GM03348 (cell line): ENCODE measurements around the gene LRCH3.

Experiments
- DNase-seq: peaks from one replicate; pipeline ENCODE4 v3.0.0; 2012; ENCODE audit warnings: low spot score

LRCH3 gene

GRCh38 chr3:197791892-197792647 lies 1.0 kb downstream of the LRCH3 start:
- no peak for DNase-seq

GRCh38 chr3:197793247-197793646 lies 2.2 kb downstream of the LRCH3 start:
- DNase-seq = no peak

- no peak for DNase-seq
These were observed 3.1 kb downstream of the LRCH3 start for GRCh38 chr3:197794115-197794514.

DNA sequence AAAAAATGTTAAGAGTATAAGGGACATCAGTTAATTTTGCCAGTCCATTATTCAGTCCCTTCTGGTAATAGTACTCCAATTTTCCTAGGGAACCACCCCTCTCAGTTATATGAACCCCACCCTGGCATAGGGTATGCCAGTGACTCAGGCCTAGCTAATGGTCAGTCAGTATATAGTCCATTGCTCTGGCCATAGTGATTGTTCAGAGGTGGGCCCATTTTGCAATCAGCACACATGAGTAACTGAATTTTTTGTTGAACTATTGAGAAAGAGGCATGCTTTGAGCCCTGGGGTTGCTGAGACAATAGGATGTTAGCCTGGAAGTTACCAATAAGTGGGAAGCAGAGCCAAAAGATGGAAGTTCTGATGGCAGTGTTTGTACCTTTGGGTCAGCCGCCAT lies 4.1 kb downstream of the LRCH3 start:
- peak; percentile 64 for DNase-seq

DNA sequence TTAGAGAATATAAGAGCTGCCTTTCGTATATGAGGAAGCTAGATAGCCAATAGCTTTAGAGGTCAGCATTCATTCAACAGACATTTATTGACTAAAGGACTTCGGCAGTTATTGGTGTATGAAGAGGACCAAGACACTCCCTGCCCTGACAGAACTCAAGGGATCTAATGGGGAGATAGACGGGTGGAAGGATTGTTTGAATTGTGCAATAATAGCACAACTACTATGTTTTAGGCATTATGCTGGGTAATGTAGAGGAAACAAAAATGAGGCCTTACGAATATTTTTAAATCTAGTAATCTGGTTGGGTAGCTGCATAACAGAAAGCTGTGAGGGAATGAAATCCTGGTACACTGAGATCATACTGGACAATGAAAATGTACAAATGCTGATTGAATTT lies 5.0 kb downstream of the LRCH3 start:
- no peak for DNase-seq

- DNase-seq = no peak
These were observed 7.8 kb downstream of the LRCH3 start for GRCh38 chr3:197798863-197799262.

DNA sequence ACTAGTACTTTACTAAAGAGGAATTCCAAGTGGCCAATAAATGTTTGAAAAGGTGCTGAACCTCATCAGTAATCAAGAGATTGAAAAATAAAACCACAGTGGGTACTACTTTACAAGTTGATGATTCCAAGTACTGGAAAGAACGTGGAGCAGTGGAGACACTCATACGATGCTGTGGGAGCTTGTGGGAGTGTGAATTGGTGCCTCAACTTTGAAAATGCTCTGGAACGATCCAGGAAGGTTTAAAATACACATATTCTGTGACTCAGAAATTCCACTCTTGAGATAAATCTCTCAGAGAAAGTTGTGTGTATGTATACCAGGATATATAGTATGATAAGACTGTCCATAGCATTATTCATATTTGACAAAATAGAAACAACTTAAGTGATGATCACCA lies 9.3 kb downstream of the LRCH3 start:
- no peak for DNase-seq

DNA sequence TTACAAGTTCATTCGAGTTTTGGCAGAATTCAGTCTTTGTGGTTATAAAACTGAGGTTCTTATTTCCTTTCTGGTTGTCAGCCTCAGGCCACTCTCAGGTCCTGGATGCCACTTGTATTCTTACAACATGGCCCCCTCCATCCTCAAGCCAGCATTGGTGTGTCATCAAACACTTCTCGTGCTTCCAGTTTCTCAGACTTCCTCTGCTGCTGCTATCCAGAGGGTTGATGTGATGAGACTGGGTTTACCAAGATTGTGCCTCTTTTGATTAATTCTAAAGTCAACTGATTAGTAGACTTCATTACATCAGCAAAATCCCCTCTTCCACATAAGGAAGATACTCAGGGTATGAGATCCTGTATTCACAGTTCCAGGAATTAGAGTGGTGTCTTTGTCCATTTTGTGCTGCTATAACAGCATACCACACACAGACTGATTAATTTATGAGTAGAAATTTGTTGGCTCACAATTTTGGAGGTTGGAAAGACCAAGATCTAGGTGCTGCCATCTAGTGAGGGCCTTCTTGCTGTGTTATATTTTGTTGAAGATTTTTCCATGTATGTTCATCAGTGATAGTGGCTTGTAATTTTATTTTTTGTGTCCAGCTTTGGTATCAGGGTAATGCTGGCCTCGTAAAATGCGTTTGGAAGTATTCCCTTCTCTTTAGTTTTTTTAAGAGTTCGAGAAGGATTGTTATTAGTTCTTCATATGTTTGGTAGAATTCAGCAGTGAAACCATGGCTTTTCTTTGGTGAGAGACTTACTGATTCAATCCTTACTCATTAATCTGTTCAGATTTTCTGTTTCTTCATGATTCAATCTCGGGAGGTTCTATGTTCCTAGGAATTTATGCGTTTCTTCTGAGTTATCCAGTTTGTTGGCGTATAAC lies 11.1 kb downstream of the LRCH3 start:
- no peak for DNase-seq

DNA sequence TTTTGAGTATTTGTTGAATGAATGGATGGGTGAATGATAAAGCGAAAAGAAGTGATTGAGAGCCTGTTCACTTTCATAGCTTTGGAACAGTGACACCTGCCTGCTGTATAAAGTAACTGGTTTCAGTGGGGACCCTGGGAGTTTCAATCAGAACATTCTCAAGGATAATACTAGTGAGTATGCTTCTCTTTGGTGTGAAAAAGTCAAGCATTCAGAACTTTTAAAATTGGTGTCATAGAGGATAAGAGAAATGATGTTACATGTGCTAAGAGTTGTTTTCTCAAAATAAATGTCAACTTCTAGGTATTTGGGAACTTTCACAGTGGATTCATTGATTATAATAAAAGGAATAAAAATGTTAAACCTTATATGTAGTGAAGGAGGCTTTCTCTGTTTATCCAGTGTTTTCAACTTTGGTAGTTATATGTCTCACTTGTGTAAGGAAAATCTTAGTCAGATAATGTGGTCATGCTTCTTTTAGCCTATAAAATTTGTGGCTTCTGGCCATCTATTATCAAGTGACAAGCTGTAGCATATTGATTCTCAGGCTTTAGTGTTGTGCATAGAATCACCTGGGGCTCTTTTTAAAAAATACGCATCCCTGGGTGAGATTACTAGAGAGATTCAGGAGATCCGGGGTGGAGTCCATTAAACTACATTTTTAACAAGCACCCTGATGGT lies 11.9 kb downstream of the LRCH3 start:
- no peak for DNase-seq

DNA sequence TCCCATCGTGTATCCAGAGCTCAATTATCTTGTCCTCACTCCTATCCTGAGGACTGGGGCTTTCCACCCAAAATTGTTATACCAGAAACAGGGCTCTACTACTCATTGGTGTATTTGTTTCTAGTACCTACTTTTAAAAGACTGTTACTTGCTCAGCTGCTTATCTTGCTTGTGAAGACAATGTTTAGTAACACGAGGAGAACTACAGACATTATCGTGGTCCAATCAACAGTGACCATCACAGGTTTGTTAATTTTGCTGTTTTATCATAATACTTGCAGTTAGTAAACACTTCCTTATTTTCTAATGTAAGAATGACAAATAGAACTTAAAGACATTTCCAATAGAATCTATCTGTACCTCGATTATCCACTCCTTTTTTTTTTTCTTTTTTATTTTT lies 13.5 kb downstream of the LRCH3 start:
- DNase-seq = no peak

DNA sequence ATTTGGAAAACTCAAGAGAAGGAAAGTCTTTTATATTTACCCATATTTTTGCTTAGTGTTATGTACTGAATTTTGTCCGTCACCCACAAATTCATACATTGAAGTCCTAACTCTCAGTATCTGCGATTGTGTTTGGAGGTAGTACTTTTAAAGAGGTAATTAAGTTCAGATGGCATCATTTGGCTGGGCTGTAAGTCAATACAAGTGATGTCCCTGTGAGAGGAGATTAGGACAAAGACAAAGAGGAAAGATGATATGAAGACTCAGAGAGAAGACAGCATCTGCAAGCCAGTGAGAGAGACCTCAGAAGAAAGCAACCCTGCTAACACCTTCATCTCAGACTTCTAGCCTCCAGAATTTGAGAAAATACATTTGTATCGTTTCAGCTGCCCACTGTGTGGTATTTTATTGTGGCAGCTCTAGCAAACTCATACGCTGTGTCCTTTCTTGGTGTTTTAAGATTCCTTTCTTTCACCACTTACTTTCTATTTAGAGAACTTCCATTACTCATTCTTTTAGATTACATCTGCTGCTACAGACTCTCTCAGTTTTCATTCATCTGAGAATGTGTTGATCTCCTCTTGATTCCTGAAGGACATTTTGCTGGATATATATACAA lies 17.0 kb downstream of the LRCH3 start:
- peak; percentile 39 for DNase-seq

DNA sequence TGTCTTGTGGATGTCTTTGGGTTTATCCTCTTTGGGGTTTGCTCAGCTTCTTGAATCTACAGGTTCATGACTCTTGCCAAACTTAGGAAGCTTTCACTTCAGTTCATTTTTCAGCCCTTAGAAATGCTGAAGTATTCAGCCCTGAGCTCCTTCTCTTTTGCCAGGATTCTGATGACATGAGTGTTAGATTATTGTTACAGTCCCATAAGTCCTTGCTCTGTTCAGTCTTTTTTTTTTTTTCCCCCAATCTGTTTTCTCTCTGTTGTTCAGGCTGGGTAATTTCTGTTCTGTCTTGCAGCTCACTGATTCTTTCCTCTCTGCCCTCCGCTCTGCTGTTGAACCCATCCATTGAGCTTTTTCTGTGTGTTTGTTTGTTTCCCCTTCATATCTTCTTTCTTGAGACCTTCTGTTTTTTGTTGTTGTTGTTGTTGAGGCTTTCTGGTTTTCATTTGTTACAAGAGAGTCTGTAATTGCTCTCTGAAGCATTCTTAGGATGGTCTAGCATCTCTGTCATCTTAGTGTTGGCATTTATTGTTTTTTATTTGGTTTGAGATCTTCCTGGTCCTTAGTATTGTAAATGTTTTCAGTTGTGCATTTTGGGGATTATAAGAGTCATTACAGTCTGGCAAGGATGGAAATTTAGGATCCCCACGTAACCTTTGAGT lies 18.4 kb downstream of the LRCH3 start:
- DNase-seq = peak; percentile 72

DNA sequence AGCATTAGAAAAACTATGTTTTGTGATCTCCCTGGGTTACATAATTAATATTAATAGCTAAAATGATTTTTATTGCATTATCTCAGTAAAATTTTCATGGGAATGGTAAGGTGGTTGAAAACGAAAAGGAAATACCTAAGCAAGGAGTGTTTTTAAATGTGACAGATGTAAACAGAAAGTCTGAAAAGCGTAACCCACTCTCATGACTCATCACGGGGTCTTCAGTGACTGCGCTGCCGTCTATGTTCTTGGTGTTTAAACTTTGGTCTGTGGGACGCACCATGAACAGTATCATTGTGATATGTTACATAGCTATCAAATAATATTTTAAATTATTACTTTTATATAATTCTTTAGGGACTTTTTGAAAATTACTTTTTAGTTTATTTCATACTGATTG lies 19.8 kb downstream of the LRCH3 start:
- no peak for DNase-seq

- DNase-seq = peak; percentile 80
These were observed 20.3 kb downstream of the LRCH3 start for GRCh38 chr3:197811343-197811742.

GRCh38 chr3:197814372-197814771 lies 23.3 kb downstream of the LRCH3 start:
- no peak for DNase-seq

- no peak for DNase-seq
These were observed 29.7 kb downstream of the LRCH3 start for GRCh38 chr3:197820550-197821335.

GRCh38 chr3:197829397-197830045 lies 38.5 kb downstream of the LRCH3 start:
- no peak for DNase-seq

DNA sequence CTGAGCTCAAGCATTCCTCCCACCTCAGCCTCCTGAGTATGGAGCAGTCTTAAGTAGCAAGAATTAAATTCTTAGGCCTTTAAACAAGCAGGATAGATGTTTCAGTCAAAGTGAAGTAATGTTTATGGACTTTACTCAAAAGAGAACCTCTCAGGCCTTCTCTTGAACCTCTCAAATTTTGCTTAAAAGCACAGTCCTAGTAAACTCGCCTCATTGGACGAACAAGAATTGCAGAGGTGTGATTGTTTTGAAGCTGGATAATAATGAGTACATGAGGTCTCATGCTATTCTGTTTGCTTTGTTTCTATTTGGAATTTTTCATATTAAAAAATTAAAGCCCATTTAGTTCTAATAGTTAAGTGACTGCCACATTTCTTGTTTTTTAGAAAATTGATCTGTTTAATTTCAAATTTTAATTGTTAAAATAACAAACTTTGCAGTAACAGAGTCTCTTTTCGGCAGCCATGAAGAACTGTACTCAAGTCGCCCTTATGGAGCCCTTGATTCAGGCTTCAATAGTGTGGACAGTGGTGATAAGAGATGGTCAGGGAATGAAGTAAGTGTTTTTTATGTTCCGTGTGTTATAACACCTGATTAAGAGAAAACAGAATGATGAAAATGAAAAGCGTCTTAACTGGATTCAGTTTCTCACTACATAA lies 39.4 kb downstream of the LRCH3 start:
- no peak for DNase-seq

DNA sequence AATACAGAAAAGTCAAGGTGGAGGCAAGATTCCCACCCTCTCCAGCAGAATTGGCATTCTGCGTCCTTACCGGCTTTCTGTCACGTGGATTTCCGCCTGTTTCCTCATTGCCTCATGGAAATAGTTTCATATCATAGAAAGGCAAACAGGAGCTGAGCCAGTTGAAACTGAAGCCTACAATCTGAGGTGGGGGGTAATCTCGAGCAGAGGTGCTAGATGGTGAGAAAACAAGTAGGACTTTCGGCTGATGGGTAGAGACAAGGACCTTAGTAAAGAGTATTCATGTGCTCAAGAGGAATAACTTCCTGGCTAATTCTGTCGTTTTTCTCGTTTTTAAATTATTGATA lies 39.9 kb downstream of the LRCH3 start:
- no peak for DNase-seq
